Transverse colon (tissue), 4 donors: ENCODE data around the gene PSME1.
A peak's percentile ranks its signal among the peaks of the same experiment; 100 is the strongest.

Experiments
- EP300 ChIP-seq: sonication (generic); formaldehyde crosslinking; IDR thresholded peaks from one replicate; pipeline ENCODE4 v1.6.1; 2017; ENCODE audit warnings: antibody characterized with exemption, low read depth
- POLR2A ChIP-seq: fragments of 450-650 bp; IDR thresholded peaks from one replicate; pipeline ENCODE4 v1.6.1; 2016; ENCODE audit warnings: antibody characterized with exemption, mild to moderate bottlenecking, moderate library complexity
- POLR2AphosphoS5 ChIP-seq, 3 donors: sonication (generic); formaldehyde crosslinking; IDR thresholded peaks; one replicate each; pipeline ENCODE4 v1.6.1; 2016; ENCODE audit warnings: antibody characterized with exemption in 3 of 3
- TF ChIP-seq, protein P1 (sequence below), 5 experiments: fragments of 200-600 bp in 3 of 5; fragments of 450-650 bp in 2 of 5; sonication (generic) in 3 of 5; IDR thresholded peaks; 1 replicate in 2 of 5; 2 replicates in 3 of 5; pipeline ENCODE4 v1.5.1; 2016 to 2017; ENCODE audit warnings: antibody characterized with exemption in 5 of 5, inconsistent platforms in 3 of 5, mild to moderate bottlenecking in 2 of 5, moderate library complexity in 1 of 5

- TF ChIP-seq, protein P1, sequence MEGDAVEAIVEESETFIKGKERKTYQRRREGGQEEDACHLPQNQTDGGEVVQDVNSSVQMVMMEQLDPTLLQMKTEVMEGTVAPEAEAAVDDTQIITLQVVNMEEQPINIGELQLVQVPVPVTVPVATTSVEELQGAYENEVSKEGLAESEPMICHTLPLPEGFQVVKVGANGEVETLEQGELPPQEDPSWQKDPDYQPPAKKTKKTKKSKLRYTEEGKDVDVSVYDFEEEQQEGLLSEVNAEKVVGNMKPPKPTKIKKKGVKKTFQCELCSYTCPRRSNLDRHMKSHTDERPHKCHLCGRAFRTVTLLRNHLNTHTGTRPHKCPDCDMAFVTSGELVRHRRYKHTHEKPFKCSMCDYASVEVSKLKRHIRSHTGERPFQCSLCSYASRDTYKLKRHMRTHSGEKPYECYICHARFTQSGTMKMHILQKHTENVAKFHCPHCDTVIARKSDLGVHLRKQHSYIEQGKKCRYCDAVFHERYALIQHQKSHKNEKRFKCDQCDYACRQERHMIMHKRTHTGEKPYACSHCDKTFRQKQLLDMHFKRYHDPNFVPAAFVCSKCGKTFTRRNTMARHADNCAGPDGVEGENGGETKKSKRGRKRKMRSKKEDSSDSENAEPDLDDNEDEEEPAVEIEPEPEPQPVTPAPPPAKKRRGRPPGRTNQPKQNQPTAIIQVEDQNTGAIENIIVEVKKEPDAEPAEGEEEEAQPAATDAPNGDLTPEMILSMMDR (IDR thresholded peaks at IDR 0.05): peak; percentile 49 to 92 (median 69)
- TF ChIP-seq POLR2A (peak; percentile 89), POLR2AphosphoS5 (IDR thresholded peaks at IDR 0.05) (peak; percentile 88 to 92 (median 91)), EP300 (no peak)
Observed at GRCh38 chr14:24141097-24141880, 5.3 kb downstream of the PSME1 start, which contains the start of gene EMC9.
